Measurements from ENCODE around the gene FSTL4. TPM values are rescaled to one million over a fixed set of nuclear protein-coding genes. Genes with fewer than 3 reads are reported as not detected.
A peak's percentile ranks its signal among the peaks of the same experiment; 100 is the strongest.

FSTL4 gene
- total and polyA plus RNA-seq, 2 experiments from 2014 or later = 0.47 to 0.74 TPM

DNA sequence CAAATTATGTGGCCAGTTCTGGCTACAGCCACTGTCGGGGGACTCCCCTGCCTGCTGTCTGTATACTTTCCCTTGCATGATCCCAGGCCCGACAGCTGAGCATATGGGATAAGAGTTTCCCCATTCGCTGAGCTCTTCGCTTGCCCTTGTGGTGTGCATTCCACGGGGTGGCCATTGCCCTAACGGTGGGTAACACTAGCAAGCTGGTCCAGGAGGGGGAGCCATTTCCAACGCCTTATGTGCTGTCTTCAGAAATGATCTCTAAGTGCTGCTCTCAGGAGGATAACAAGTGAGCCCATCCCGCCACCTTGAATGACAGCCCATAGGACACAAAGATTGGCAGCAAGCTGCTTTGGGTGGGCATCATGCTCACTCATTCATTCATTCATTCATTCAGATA lies 190.9 kb downstream of the FSTL4 start:
- Histone ChIP-seq H3K79me2 (no peaks in the 10 kb centered on the region), H3K27me3 (peaks cover 3% of the 10 kb centered on the region), H3K27ac (no peak overlapping the region), H3K4me2 (no peak overlapping the region), H2AFZ (no peak overlapping the region), H4K20me1 (ENCODE audit: insufficient read depth, poor library complexity, severe bottlenecking) (no peaks in the 10 kb centered on the region), H3K4me1 (ENCODE audit: insufficient read depth) (peaks cover 3% of the 10 kb centered on the region), H3K9me3 (ENCODE audit: low read depth) (no peaks in the 10 kb centered on the region), H3K36me3 (replicated peaks; ENCODE audit: insufficient read depth, low read depth) (no peaks in the 10 kb centered on the region), H3K9me2 (replicated peaks; ENCODE audit: insufficient read depth) (no peaks in the 10 kb centered on the region), H3K4me3 (no peak overlapping the region)
- TF ChIP-seq EZH2 (IDR thresholded peaks at IDR 0.05; ENCODE audit: borderline replicate concordance) = no peak
- TF ChIP-seq, protein P1, sequence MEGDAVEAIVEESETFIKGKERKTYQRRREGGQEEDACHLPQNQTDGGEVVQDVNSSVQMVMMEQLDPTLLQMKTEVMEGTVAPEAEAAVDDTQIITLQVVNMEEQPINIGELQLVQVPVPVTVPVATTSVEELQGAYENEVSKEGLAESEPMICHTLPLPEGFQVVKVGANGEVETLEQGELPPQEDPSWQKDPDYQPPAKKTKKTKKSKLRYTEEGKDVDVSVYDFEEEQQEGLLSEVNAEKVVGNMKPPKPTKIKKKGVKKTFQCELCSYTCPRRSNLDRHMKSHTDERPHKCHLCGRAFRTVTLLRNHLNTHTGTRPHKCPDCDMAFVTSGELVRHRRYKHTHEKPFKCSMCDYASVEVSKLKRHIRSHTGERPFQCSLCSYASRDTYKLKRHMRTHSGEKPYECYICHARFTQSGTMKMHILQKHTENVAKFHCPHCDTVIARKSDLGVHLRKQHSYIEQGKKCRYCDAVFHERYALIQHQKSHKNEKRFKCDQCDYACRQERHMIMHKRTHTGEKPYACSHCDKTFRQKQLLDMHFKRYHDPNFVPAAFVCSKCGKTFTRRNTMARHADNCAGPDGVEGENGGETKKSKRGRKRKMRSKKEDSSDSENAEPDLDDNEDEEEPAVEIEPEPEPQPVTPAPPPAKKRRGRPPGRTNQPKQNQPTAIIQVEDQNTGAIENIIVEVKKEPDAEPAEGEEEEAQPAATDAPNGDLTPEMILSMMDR (IDR thresholded peaks at IDR 0.05; ENCODE audit: poor library complexity) = peak; percentile 33
- WGBS (ENCODE audit: low lambda C conversion rate, missing lambda C conversion rate) = 59% methylated on average over 8 of the region's 8 CpGs
- DNase-seq (ENCODE audit: low spot score) = peak; percentile 50

DNA sequence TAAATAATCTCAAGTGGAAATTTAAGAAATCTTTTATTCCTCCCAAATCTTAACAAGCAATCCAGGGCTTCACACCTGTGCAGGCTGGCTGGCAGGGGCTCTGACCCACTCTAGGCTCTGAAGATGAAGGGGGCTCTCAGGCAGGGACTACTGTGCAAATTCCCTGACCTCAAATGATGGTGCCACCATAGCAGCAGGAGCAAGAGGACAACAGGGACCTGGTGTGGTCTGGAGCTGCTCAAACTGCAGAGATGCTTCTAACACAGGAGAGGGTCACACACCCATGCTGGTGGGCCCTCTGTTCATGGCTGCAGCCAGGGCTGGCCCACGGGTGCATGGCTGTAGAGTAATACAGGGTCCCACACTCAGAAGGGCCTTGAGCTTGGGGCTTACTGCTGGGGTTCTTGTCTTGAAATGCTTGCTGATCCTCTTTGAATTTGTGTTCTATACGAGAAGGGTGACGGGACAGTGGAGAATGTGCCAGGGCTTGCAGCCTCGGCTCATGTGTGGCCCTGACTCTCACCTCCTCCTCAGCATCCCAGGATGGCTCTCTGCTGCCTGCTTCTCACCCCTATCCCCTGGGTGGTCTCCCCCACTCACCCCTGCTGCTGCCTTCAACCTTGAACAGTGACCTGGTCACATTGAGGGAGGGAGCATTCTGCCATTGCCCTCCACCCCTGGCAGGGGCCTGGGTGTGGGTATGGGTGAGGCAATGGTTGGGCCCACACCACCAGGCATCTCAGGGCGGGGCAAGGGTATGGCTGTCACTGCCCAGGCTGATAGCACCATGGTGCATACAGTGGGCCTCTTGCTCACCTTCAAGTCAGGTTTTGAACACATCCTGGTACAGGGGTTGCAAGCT lies 191.7 kb downstream of the FSTL4 start:
- TF ChIP-seq EZH2 (IDR thresholded peaks at IDR 0.05; ENCODE audit: borderline replicate concordance) (no peak), EZH2phosphoT487 (IDR thresholded peaks at IDR 0.05; ENCODE audit: low read depth, severe bottlenecking, unreplicated experiment) (no peak)
- TF ChIP-seq, protein P1 (IDR thresholded peaks at IDR 0.05; ENCODE audit: poor library complexity) = no peak
- no peak for DNase-seq (ENCODE audit: low spot score)
- no peak overlapping the region for H3K4me3 ChIP-seq

DNA sequence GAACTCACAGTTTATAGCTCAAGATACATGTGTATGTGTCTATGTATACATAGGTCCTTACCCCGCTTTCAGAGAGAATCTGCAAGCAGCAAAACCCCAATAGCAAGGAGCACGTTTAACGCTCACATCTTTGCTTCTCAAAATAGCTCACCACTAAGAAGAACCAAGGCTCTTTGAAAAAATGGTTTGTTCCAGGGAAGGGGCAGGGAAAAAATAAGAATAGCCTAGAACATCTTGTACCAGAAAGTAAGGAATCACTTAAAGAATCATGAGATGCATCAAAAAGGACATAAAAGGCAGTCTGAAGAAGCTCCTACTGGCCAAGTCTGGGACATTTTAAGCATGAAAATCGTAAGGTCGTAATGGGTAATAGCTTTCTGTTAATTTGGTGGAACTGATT lies 196.4 kb downstream of the FSTL4 start:
- Histone ChIP-seq H3K79me2 (no peaks in the 10 kb centered on the region), H3K4me2 (no peak overlapping the region), H3K4me3 (no peak overlapping the region), H3K36me3 (replicated peaks; ENCODE audit: insufficient read depth, low read depth) (no peaks in the 10 kb centered on the region), H2AFZ (no peak overlapping the region), H3K9me3 (ENCODE audit: low read depth) (no peaks in the 10 kb centered on the region), H4K20me1 (ENCODE audit: insufficient read depth, poor library complexity, severe bottlenecking) (no peaks in the 10 kb centered on the region), H3K27me3 (peaks cover 2% of the 10 kb centered on the region), H3K27ac (no peak overlapping the region), H3K9me2 (replicated peaks; ENCODE audit: insufficient read depth) (no peaks in the 10 kb centered on the region), H3K4me1 (ENCODE audit: insufficient read depth) (no peaks in the 10 kb centered on the region)
- WGBS (ENCODE audit: low lambda C conversion rate, missing lambda C conversion rate) = 93% methylated on average over 5 of the region's 5 CpGs
- no peak for DNase-seq (ENCODE audit: low spot score)
- TF ChIP-seq, protein P1 (IDR thresholded peaks at IDR 0.05; ENCODE audit: poor library complexity) = no peak
- TF ChIP-seq EZH2phosphoT487 (IDR thresholded peaks at IDR 0.05; ENCODE audit: low read depth, severe bottlenecking, unreplicated experiment) = no peak
- TF ChIP-seq EZH2 (IDR thresholded peaks at IDR 0.05; ENCODE audit: borderline replicate concordance) = no peak

More for the DNA sequence above, 191.7 kb downstream of the FSTL4 start:
- no peak overlapping the region for H2AFZ ChIP-seq
- H3K4me1 ChIP-seq (ENCODE audit: insufficient read depth) = peaks cover 3% of the 10 kb centered on the region
- no peak overlapping the region for H3K27ac ChIP-seq
- WGBS (ENCODE audit: low lambda C conversion rate, missing lambda C conversion rate) = 89% methylated on average over 5 of the region's 5 CpGs
- H3K4me2 ChIP-seq = no peak overlapping the region
- H3K79me2 ChIP-seq = no peaks in the 10 kb centered on the region
- H3K9me3 ChIP-seq (ENCODE audit: low read depth) = no peaks in the 10 kb centered on the region
- no peaks in the 10 kb centered on the region for H3K9me2 ChIP-seq (replicated peaks; ENCODE audit: insufficient read depth)
- H3K27me3 ChIP-seq = peaks cover 3% of the 10 kb centered on the region
- no peaks in the 10 kb centered on the region for H4K20me1 ChIP-seq (ENCODE audit: insufficient read depth, poor library complexity, severe bottlenecking)
- H3K36me3 ChIP-seq (replicated peaks; ENCODE audit: insufficient read depth, low read depth) = no peaks in the 10 kb centered on the region
